Mesenteric fat pad (tissue), 1 donor: Measurements from ENCODE around the gene RPUSD1. TPM values are rescaled to one million over a fixed set of nuclear protein-coding genes. Genes with fewer than 3 reads are reported as not detected.

Experiments used
- microRNA-seq: library from miRNA; unstranded; fragments of <30 nt; microRNA quantifications from one replicate; pipeline ENCODE4 v1.2.0, GENCODE V29; 2020; ENCODE audit warnings: borderline number of aligned reads
- total RNA-seq: library from RNA; stranded (reverse); fragmentation: NEBNext Ultra II Directional; extraction: Animal tissue kit (Norgen Biotek cat#: 25700); gene quantifications from one replicate; pipeline ENCODE4 v1.2.1, GENCODE V29; 2021
- donor health status: DM: yes; HTN: yes; CAD: no.

Gene RPUSD1
- total RNA-seq, 1 donor from 2014 or later = 16.8 TPM

Small RNA genes within 50 kb of the gene (microRNA-seq; reads per million reads assigned to microRNA genes)
- gene MIR662 = not detected

Other genes with a start within 250 kb of the RPUSD1 start
- gene PRR35, start 228.0 kb downstream of the RPUSD1 start, total RNA-seq = not detected
- 1.3 TPM for gene NHLRC4, start 221.4 kb downstream of the RPUSD1 start, total RNA-seq
- gene PIGQ, start 218.4 kb downstream of the RPUSD1 start, total RNA-seq = 32.4 TPM
- 17.3 TPM for gene RAB40C, start 198.3 kb downstream of the RPUSD1 start, total RNA-seq
- gene WFIKKN1, start 157.4 kb downstream of the RPUSD1 start, total RNA-seq = 0.55 TPM
- gene METTL26, start 152.1 kb downstream of the RPUSD1 start, total RNA-seq = 62.2 TPM
- 34.7 TPM for gene MCRIP2, start 146.6 kb downstream of the RPUSD1 start, total RNA-seq
- gene WDR90, start 139.0 kb downstream of the RPUSD1 start, total RNA-seq = 21.1 TPM
- gene RHOT2, start 120.2 kb downstream of the RPUSD1 start, total RNA-seq = 73.9 TPM
- gene RHBDL1, start 112.7 kb downstream of the RPUSD1 start, total RNA-seq = 0.84 TPM
- gene STUB1, start 108.0 kb downstream of the RPUSD1 start, total RNA-seq = 109 TPM
- 55.3 TPM for gene JMJD8, start 104.0 kb downstream of the RPUSD1 start, total RNA-seq
- 8.1 TPM for gene WDR24, start 98.0 kb downstream of the RPUSD1 start, total RNA-seq
- gene FBXL16, start 82.6 kb downstream of the RPUSD1 start, total RNA-seq = not detected
- gene METRN, start 73.3 kb downstream of the RPUSD1 start, total RNA-seq = 30.3 TPM
- gene ANTKMT, start 67.2 kb downstream of the RPUSD1 start, total RNA-seq = 30.9 TPM
- 1.0 TPM for gene CCDC78, start 61.9 kb downstream of the RPUSD1 start, total RNA-seq
- gene HAGHL, start 61.3 kb downstream of the RPUSD1 start, total RNA-seq = 7.4 TPM
- gene CIAO3, start 47.4 kb downstream of the RPUSD1 start, total RNA-seq = 21.0 TPM
- not detected for gene MSLN, start 27.6 kb downstream of the RPUSD1 start, total RNA-seq
- gene CHTF18, start 239 bp upstream of the RPUSD1 start, total RNA-seq = 5.6 TPM
- gene GNG13, start 12.4 kb upstream of the RPUSD1 start, total RNA-seq = not detected
- 16.0 TPM for gene LMF1, start 182.6 kb upstream of the RPUSD1 start, total RNA-seq
- 1.3 TPM for gene SOX8, start 193.4 kb upstream of the RPUSD1 start, total RNA-seq